CD4-positive, alpha-beta T cell treated with Interleukin-17A for 1 hour (primary cell): ENCODE measurements around the gene ANKRD27.
"Not testable (repeated sequence)": the region's sequence is repeated elsewhere in the genome, so short reads cannot be mapped to it uniquely, and the experiment has no call there.

Experiments
- DNase-seq: peaks from one replicate; pipeline ENCODE4 v3.0.0-alpha.2; 2020

The ANKRD27 gene

DNA sequence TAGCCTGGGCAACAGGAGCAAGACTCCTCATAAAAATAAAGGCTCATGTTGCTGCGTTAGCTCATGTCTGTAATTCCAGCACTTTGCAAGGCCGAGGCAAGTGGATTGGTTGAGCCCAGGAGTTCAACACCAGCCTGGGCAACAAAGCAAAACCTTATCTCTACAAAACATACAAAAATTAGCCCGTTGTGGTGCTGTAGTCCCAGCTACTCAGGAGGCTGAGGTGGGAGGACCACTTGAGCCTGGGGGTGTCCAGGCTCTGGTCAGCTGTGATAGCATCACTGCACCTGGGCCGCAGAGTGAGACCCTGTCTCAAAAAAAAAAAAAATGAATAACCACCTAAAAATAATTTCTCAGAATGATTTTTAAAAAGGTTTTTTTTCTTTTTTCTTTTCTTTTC, 12.7 kb upstream of the ANKRD27 start:
- DNase-seq, result no peak

DNA sequence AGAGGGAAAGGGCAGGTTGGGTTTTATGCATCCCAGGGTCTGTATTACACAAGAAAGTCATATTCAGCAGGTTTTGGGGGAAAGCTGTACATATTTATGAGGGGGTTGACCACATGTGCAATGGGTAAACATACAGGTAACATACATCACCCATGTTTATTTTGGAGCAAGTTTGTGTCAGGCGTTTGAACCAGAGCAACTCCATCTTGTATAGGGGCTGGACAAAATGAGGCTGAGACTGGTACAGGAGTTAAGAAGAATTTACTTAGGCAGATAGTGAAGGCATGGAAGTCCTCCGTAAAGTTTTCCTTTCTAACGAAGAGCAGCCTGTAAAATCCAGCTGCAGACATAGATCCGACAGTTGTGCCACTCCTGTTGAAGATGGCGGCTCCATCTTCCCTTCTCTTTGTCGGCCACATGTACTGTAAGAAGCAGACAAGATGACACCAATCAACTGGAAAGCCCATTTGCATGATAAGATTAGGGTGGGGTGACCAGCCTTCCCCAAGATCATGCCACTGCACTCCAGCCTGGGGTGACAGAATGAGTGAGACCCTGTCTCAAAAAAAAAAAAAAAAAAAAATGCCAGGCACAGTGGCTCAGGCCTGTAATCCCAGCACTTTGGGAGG, 12.0 kb upstream of the ANKRD27 start:
- DNase-seq, result no peak

DNA sequence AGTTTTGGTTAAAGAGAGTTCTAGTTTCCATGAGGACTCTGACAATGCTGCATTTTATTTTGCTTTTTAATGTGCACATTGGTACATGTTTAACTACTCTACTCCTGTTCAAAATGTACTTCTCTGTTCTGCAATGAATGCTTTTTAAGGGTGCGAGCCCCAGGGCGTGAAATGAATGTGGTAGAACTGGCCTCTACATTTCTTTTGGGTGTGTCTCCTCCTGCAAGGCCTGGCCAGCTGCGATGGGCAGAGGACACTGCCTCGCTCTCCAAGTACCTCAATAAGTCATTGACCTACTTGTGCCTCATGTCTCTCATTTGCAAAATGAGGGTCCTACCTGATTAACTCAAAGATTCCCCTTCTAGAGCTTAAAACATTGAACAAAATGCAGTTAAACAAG, 7.3 kb upstream of the ANKRD27 start:
- DNase-seq, result no peak

DNA sequence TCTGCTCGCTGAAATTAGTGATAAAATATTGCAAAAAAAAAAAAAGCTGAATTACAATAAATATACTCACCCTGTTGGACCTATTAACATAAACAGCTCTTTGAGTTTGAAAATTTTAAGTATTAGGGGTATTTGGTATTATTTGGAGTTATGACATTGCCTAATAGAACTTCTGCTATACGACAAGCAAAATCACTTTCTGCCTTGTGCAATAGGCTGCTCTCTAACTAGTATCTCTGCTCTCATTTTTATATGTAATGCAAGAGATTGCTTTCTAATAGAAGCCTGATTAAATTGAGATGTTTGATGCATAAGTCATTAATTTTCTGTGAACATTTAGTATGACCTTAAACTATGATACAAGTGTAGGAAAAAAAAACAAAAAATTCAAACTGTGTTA, 6.0 kb upstream of the ANKRD27 start:
- no peak for DNase-seq

DNA sequence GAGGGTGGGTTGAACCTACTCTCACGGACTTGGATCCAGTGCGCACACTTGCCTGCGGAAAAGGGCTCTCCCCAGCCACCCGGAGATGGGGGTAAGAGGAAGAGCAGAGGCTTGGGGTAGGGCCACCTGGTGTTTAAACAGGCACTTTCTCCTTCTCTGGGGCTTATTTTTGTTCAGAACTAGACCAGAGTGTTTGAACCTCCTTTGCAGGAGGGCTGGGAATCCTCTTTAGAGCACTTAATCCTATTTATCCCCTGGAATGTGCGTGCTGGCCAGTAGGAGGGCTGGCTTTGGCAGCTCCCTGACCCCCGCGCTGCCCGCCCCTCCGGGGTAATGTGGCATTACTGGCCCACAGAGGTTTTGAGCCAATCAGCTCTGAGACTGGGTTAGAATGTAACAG, 2.7 kb upstream of the ANKRD27 start:
- DNase-seq, result no peak

DNA sequence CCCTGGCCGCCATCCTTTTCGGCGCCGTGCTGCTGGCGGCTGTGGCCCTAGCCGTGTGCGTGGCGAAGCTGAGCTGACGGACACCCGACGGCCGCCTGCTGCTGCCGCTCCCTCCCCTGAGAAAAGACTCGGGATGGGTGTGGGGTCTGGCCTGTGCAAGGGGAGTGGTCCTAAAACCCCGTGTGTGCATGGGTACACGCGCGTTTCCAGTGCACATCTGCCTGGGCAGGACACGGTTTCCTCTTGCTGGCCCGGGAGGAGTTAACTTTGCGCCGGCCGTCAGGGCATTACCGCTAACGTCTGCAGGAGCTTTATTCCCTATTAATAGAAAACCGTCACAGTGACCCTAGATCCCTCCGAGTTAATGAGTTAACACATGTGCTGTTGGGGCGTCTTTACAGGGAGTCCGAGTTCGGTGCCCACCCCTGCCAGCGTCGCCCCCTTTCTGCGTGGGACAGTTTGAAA, 1.9 kb upstream of the ANKRD27 start:
- DNase-seq, result no peak

DNA sequence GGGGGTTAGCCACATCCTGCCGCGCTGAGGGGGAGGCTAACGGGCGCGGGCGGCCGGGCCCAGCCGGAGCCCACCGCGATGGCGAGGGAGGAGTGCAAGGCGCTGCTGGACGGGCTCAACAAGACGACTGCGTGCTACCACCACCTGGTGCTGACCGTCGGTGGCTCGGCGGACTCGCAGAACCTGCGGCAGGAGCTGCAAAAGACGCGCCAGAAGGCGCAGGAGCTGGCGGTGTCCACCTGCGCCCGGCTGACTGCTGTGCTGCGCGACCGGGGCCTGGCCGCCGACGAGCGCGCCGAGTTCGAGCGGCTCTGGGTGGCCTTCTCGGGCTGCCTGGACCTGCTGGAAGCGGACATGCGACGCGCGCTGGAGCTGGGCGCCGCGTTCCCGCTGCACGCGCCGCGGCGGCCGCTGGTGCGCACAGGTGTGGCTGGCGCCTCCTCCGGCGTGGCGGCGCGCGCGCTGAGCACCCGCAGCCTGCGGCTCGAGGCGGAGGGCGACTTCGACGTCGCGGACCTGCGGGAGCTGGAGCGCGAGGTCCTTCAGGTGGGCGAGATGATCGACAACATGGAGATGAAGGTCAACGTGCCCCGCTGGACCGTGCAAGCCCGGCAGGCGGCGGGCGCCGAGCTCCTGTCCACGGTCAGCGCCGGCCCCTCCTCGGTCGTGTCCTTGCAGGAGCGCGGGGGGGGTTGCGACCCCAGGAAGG, 1.4 kb upstream of the ANKRD27 start:
- no peak for DNase-seq

DNA sequence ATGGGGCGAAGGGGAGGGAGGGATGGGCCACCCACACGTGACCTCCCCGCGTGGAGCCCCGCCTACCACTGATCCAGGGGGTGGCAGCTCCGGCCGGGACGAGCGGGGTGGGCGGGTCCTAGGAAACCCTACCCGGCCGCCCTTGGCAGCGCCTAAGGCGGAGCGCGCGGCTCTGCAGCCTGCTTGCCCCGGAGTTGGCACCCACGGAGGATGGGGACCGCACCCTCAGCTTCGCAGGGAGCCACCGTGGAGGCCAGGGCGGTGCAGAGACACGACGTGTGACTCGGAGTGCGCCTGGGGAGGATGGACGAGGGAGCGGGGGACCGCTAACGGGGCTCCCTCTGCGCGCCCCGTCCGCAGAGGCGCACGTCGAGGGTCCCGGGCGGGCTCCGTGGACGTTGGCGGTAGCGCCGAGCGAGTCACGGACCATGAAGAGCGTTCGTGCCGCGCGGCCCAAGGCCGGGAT, 773 bp upstream of the ANKRD27 start, which contains the start of gene RGS9BP:
RGS9BP (plus strand) TSS at position 129 of the 466 bp plus-strand sequence. CDS start 416 bp downstream, outside the sequence.
- DNase-seq, result peak; percentile 77

DNA sequence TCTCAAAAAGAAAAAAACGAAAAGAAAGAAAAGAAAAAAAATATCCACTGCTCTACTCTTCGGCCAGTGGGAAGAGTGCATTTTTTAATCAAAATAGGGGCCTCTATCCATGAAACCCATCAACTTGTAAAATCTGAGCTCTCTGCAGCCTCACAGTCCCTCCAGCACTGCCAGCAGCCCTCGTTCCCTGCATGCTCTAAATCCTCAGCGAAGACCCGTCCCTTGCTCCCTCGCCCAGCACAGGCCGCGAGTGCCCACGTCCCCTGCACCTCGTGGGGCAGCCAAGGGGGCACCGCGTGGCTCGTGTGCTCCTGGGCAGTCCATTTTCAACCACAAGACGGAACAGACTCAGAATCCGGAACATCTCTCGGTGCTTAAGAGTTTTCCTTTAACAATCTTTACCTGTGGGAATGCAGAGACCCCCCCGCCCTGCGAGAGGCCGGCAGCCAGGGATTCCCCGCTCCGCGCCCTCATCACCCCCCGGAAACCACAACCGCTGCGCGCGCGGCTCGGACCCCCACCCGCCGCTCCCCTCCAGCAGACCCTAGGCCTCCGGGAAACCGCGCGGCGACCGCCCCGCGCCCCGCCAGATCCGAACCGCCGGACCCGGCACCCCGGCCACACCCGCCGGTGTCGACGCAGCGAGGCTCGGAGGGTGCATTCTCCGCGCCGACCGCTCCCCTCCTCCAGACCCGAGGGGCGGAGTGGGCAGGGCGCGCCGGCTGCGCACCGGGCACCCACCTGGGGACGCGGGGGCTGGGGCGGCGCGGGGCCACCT, 638 bp downstream of the ANKRD27 start:
- DNase-seq, result no peak

DNA sequence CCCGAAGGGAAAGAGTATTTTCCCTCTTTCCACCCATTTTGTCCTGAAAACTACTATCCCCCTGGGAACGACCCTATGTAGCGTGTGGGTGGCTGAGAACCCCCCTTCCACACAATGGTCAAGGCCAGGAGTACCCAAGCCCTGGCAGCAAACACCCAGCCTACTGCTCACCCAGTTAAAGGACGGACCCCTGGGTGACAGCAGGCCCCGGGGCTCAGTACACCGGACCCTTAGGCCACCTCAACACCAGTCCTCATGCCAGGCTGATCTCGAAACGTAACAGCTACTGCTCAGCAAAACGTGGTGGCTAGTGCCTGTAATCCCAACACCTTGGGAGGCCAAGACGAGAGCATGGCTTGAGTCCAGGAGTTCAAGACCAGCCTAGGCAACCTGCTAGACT, 1.4 kb downstream of the ANKRD27 start:
- DNase-seq, result no peak

DNA sequence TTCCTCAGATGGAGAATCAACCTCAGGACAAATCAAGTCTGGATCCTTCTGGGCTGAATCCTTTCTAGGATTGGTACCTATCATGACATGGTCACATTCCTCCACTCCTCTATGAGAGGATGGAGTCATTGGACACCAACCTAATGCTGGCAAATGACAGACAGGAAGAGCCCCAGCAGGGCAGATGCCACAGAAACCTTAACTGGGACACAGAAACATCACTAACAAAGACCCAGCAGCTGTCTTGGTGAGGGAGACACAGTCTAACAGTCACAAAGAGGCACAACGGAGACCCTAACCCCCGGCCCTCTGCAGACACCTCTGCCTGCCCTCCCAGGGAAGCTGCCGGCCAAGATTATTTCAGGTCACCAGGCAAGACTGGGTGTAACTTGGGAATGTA, 2.1 kb downstream of the ANKRD27 start:
- no peak for DNase-seq

DNA sequence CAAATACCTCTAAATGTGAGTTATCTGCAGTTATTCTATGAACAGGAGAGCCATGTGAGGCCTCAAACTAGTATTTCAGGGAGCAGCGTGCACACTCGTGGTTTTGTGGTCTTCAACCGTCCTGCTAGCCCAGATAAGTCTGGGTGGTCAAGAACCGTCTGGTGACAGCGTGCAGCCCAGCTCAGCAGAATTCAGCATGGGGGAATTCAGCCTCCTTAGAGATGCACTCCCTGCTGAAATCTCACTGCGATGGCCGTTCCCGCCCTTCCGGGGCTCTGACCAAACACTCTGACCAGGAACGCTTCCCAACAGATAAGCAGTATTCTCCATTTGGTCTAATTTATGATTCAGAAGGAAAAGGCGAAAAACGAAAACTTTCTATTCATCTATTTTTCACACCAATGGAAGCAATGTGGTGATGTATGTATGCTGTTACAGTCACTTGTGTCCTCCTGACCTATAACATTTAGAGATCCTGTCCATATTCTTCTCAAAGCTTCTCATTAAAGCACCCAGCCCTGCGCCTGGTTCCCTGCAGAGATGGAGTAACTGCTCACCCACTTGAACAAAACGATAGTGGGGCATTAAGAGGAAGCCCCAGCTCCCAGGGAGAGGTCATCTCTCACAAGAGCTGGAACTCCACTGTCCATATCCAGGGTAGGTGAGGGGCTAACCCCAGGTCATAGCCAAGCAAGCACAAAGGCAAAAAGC, 2.9 kb downstream of the ANKRD27 start:
- no peak for DNase-seq

DNA sequence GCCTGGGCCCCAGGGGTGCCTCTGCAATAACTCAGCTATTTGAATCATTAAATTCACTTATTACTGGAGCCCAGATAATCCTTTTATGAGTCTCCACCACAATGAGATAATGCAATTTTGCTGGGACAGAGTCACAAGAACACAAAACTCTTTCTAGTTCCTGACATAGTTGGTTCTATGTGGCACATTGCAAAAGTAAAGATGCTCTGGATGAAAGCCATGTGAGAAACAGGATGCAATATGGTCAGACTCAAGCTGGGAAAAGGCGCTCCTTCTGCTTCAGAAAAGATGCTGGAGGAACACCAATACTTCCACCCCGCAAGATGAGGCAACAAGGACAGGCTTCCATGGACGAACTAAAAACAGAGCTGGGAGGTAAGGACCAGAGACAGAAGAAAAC, 5.7 kb downstream of the ANKRD27 start:
- no peak for DNase-seq

DNA sequence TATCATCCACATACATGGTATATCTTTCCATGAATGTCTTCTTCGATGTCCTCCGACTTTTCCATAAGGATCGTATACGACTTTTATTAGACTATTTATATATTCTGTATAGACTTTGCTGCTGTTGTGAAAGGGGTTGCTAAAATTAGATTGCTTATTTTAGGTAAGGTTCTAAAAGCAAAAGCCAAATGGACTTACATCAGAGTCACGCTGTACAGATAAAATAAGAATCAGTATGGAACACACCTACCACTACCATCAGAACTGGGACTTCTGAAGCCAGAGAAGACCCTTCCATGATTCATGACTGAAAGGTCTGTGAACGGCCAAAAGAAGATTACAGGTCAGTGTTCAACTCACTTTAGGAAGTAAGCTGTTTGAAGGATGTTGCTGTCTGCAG, 8.9 kb downstream of the ANKRD27 start:
- DNase-seq, result no peak

DNA sequence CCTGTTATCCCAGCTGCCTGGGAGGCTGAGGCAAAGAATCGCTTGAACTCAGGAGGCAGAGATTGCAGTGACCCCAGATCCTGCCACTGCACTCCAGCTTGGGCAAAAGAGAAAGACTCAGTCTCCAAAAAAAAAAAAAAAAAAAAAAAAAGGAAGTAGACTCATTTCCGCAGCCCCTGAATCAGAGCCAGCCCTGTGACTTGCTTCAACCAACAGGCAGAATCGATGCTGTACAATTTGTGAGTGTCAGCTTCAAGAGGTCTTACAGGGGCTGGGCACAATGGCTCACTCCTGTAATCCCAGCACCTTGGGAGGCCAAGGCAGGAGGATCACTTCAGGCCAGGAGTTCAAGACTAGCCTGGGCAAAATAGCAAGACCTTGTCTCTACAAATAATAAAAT, 12.8 kb downstream of the ANKRD27 start:
- no peak for DNase-seq

DNA sequence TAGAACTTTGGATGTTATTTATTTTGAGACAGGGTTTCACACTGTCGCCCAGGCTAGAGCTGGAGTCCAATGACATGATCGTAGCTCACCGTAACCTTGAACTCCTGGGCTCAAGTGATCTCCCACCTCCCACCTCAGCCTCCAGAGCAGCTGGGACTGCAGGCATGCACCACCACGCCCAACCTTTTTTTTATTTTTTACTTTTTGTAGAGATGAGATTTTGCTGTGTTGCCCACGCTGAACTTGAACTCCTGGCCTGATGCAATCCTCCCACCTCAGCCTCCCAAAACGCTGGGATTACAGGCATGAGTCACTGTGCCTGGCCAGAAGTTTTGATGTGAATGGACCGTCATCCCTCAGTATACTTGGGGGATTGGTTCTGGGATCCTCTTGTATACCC, 13.7 kb downstream of the ANKRD27 start:
- DNase-seq, result no peak

DNA sequence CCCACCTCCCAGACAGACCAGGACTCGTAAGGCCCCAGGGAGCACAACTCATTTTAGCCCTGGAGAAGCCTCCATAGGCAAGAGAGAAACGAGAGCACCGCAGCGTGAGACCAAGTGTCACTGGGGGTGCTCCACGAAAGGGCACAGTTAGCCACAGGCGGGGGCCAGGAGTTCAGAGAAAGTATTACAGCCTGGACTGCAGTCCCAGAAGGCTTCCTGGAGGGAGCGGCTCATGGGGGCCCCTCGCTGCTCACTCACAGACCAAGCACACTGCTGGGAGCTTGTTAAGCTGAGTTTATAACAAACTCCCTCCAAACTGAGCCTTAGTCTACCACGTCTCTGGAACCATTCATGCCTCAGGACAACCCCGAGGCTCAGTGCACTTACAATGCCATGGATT, 16.5 kb downstream of the ANKRD27 start:
- no peak for DNase-seq

DNA sequence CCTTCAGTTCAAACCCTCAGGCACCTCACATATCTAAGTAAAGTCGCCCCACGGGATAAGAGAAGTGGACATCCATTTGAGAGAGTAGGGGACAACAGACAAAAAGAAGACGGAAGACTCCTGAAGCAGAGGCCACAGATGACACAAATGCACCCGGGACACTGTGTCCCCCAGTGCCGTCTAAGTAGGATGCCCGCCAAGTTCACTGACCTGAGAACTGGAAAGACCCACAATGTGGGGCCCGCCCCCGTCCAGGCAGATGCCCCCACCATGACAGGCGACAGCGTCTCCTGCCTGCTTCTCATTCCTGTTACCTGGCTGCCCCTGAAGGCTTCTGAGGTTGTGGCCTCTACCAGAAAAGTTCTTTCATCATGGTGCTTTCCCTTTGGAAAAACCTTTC, 16.9 kb downstream of the ANKRD27 start:
- DNase-seq, result no peak

DNA sequence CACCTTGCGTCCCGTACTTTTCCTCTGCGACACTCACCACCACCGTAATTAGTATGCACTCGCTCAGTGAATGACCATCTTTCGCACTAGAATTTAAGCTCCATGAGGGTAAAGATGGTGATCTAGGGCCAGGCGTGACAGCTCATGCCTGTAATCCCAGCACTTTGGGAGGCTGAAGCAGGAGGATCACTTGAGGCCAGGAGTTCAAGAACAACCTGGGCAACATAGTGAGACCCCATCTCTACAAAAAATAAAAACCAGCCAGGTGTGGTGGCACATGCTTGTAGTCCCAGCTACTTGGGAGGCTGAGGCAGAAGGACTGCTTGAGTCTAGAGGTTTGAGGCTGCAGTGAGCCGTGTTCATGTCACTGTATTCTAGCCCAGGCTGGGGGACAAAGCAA, 18.6 kb downstream of the ANKRD27 start:
- not testable (repeated sequence) for DNase-seq

DNA sequence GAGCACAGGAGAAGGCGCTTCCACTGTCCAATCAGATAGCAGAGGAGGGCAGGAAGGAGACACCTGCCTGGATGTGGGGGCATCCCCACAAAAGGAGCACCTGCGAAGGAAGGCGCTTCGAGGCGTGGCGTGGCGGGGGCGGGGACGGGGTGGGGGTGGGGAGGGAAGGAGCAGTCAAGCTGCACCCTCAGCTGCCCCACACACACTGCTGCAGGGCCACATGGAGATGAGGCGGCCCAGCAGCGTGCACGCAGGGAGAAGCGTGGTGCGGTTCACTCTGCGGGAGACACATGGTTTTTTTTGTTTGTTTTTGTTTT, 21.4 kb downstream of the ANKRD27 start:
- no peak for DNase-seq

DNA sequence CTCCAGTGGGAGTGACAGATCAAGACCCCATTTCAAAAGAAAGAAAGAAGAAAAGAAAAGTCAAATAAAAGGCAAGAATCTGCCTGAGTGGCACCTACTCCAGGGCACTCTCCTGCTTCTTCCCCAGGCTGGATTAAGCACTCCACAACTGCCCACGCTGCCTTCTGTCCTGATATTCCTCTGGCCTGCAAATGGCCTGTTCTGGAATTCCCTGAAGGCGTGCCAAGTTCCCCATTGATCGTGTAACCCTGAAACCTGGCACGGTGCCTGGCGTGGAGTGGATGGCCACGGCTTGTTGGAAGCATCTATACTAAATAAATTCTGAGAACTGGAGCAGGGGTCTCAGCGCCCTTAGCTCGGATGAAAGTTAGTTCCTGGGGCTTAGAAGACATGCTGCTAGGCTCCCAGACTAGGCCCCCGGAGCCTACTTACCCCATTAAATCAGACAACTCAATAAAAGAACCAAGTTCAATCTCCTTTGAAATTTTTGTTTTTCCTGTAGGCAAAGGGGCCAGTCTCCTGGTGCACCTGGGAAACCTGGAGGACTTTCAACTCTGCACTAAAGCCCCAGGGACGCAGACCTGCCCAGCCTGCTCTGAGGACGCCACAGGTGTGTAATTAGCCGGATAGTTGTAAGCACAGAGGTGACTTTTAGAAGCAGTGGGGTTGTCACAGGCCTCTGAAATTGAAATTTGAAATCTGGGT, 21.9 kb downstream of the ANKRD27 start:
- DNase-seq, result no peak

DNA sequence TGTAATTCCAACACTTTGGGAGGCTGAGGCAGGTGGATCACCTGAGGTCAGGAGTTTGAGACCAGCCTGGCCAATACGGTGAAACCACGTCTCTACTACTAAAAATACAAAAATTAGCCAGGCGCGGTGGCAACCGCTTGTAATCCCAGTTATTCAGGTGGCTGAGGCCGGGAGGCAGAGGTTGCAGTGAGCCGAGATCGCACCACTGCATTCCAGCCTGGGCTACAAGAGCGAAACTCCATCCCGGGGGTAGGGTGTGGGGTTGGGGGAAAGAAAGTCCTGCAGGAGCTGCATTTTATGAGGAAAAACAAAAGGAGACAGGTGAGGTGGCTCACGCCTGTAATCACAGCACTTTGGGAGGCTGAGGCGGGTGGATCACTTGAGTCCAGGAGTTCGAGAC, 22.6 kb downstream of the ANKRD27 start:
- not testable (repeated sequence) for DNase-seq

DNA sequence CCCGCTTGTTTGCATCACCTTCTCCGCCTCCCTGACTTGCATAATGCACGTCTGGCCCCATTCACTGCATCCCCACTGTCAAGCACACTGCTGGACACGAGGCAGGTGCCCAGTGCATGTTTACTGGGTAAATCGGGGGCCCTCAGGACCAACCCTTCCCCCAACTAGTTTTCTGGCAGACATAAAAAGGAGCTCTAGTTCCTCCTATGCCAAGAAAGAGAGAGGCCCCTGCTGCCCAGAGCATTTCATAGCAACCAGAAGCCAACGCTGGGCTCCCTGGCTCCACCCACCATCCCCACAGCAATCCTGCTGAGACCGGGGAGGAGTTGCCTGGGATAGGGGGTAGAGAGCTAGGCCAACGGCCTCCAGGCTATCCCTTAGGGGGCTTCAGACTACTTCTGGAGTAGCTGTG, 23.2 kb downstream of the ANKRD27 start:
- DNase-seq, result no peak
